CD4-positive, alpha-beta T cell treated with Interferon alpha-2 for 1 hour (primary cell): ENCODE data around the gene LRRC61.

Experiments
- DNase-seq, 2 donors: peaks; one replicate each; pipeline ENCODE4 v3.0.0-alpha.2; 2020 to 2022

Gene LRRC61

DNA sequence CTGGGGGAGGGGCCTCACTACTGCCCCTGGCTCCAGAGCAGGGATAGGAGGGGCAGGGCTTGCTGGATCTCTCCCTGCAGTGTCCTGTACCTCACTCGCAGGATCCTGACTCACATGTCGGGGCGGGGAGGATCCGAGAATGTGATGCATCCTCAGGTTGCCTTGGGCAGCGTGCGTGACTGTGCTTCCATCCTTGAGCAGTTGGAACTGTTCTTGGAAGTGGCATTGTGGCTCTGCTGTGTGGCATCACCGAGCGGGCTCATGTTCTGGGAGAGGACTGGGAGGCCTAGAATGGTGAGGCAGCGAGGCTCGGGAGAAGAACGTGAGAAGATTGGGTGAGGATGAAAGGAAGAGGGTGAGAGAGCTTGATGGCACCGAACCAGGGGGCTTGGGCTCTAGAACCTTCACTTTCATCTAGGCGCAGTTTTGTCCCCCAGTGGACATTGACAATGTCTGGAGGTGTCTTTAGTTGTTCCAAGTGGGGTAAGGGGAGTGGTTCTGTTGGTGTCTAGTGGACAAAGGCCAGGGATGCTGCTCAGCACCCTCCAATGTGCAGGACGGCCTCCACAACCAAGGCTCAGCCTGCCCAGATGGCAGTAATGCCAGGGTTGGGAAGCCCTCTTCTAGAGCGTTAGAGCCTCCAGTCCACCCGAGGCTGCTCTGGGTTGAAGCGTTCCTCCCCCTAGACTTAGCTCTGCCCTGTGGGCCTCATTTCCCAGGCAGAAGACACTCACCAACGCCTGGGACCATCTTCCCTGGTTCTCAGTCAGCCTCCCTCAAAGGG lies 9.9 kb downstream of the LRRC61 start:
- DNase-seq: no peak

DNA sequence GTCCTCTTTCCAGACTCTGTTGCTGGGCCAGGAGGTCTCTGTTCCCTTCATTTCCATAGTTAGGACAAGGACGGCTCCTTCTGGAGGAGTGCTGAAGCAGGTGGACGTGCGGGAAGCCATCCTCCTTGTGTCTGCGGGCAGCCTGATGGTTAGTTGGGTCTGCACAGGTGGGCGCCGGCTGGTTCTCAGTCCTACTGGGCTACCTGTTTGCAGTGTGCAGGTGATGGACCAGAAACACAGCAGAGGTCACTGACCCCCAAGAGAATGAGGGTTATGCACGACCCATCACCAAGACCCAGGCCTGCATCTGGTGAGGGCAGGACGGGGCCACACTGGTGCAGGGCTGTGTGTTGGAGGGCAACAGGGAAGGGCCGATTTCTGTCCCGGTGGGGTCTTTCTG lies 10.5 kb downstream of the LRRC61 start:
- no peak for DNase-seq

DNA sequence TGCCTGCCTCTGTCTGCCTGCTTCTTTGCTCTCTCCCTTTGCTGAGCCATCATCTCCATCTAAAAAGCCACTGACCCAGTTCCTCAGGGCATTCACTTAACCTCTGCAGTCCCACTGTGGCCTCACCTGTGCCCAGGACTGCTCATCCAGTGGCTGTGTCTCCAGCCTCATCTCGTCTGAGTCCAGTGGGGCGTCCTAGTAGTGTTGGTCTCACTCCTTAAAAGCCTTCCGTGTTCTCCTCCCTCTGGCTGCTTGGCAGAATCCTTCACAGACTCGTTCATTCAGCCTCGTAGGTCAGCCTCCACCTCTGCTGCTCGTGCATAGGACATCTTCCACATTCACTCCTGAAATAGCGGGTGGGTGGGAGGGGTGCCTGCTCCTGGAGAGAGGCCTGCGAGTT lies 11.0 kb downstream of the LRRC61 start:
- DNase-seq: no peak

DNA sequence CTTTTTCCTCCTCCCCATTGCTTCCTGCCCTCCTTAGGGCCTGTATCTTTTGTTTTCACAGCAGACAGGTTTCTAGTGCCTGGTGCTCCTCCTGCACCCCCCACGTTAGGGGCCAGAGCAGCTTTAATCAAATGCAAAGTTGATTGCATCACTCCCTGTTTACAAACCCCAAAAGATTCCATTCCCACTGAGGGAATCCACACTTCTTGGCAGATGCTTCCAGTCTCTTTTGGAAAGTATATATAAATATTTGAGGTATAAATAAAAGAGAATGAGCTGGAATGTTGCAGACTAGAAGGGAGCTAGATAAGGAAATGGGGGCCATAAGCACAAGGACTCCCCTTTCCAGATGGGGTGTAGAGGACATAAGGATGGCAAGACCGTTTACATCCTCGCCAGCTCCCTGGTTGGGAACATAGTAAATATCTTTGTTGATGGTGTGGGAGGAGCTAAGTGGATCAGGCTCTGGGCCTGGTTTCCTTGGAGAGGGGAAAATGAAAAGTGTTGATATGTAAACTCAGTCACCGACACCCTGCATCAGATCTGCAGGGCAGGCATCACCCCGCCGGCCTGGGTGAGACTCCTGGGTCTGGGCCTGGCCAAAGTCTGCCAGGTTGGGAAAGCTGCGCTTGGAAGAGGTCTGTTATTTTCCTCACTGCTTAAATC lies 12.1 kb downstream of the LRRC61 start:
- no peak for DNase-seq

DNA sequence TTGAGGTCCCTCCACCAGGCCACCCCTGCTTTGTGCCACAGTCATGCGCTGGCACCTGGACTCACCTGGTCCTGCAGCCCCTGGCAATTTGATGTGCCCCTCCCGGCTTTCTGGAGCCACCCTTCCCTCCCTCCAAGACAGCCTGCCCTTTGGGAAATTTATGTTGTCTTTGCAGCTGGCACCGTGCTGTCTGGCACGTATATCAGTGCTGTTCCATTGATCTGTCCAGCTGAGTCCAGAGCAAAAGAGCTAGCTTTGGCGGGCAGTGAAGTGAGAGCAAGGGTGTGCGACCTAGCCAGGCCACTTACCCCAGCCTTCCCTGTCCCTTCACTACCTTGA lies 12.6 kb downstream of the LRRC61 start:
- no peak for DNase-seq

DNA sequence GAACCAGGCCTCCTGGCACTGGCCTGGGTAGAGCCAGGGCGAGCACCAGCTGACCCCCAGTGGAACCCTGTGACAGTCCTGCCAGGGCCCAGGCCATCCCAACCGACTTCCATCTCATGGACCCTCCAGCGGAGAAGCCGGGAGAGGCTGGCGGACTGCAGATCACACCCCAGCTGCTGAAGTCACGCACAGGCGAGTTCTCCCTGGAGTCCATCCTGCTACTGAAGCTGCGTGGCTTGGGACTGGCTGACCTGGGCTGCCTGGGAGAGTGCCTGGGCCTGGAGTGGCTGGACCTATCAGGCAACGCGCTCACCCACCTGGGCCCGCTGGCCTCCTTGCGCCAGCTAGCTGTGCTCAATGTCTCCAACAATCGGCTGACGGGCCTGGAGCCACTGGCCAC lies 13.6 kb downstream of the LRRC61 start:
- DNase-seq: no peak

DNA sequence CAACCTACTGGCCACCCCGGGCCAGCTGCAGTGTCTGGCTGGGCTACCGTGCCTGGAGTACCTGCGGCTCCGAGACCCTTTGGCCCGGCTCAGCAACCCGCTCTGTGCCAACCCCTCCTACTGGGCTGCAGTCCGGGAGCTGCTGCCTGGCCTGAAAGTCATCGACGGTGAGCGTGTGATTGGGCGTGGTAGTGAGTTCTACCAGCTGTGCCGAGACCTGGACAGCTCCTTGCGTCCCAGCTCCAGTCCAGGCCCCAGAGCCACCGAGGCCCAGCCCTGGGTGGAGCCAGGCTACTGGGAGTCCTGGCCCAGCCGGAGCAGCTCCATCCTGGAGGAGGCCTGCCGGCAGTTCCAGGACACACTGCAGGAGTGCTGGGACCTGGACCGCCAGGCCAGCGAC lies 14.0 kb downstream of the LRRC61 start:
- no peak for DNase-seq

DNA sequence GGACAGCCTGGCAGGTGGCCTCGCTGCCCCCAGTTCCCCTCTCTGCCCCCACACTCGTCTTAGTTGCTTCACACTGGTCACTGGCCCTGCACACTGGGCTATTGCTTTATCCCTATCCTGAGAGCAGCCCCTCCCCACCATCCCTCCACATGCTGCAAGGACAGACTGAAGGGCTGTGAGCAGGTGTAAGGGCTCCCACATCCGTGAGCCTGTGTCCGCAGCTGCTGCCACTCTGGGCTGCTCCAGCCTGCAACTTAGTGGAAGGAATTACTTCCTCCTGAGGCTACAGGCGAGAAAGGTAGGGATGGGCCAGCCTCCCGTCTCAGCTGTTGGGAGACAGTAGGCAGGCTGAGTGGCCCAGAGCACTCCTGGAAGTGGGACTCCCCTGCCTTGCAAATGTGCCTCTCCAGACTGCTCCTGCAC lies 14.5 kb downstream of the LRRC61 start:
- DNase-seq: no peak

DNA sequence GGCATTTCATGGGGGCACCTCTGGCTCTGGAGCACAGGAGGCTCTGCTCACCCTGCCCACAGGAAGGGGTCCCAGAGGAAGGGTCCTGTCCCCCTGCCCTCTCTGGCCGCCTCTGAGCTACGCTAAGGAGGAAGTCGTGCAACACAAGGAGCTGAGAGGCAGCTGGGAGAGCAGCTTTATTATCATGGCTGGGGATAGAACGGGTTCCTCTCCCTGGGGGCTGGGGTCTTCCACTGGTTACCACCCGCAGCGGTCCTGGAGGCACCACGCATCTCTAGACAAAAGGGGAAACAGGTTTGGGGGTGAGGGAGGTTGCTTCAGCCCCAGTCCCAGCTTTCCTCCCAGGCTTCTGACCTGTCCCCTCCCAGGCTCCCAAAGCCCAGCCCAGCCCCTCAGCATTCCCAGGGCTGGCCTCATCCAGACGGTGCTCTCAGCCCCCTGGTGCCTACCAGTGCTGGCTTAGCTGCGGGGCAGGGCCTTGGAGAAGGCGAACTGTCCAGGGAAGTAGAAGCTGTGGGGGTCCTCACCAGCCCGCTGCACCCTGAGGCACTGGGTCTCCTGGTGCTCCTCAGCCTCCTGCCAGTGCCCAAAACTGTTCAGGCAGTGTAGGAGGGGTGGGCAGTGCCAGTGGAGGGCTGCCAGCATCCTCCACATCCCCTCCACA lies 15.1 kb downstream of the LRRC61 start:
- no peak for DNase-seq

DNA sequence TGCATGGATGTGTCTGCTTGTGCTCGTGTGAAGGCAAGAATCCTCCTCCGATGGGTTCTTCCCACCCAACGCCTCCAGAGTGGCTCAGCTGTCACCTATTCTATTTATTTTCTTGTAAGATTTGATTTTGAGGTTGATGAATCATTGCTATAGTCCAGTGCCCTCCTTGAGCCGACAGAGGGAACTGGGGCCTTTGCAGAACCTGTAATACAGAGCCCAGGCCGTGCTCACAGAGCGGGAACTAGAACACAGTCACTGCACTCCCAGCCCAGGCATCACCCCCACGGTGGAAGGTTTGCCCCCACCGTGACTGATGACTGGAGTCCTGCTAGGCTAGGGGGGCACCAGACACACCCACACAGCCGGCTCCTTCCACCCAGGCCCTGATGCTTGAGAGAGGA lies 16.3 kb downstream of the LRRC61 start:
- no peak for DNase-seq

DNA sequence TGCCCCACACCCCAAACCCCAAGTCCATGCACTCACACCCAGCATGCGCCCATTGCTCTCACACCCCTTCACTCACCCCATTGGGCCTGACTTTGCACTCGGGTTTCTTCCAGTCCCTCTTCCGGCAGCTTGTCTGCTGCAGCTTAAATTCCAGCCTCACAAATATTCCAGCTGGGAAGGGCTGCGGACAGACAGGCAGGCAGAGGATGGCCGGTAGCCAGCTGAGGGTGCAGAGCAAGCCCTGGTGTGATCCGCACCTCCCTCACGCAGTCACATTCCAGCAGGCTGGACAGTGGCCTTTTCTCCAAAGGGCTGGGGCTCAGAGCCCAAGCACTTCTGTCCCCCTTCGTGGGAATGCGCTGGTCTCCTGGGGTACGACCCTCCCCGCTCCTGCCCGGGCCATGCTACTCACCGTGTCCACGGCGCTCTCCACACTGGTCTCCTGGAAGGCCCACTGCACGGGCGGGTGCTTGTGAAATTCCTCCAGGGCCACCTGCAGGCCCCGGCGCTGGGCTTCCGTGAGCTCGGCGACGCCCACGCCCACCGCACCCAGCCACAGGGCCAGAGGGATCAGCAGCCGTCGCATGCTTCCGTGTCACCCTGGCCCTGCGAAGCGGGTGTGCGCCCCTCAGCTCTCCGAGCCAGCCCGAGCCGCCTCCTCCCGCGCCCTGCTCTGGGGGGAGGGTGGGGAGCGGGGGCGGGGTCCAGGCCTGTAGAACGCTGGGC lies 17.0 kb downstream of the LRRC61 start:
- no peak for DNase-seq

DNA sequence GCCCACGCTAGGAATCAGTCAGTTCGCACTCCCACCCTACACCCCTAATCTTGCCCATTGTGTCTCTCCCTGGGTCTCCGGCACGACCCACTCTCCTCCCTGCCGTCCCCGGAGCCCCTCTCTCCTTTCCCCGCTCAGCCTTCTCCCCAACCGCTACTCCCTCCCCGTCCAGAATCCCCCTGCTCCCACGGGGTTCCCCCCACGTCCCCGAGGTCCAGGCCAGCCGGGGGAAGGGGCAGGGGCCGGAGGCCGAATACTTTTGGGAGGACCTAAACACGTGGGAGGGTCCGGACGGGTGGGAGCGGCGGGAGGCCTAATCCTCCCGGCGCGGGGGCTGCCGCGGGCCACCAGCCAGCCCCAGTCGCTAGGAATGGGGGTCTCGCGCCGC lies 17.7 kb downstream of the LRRC61 start:
- no peak for DNase-seq

DNA sequence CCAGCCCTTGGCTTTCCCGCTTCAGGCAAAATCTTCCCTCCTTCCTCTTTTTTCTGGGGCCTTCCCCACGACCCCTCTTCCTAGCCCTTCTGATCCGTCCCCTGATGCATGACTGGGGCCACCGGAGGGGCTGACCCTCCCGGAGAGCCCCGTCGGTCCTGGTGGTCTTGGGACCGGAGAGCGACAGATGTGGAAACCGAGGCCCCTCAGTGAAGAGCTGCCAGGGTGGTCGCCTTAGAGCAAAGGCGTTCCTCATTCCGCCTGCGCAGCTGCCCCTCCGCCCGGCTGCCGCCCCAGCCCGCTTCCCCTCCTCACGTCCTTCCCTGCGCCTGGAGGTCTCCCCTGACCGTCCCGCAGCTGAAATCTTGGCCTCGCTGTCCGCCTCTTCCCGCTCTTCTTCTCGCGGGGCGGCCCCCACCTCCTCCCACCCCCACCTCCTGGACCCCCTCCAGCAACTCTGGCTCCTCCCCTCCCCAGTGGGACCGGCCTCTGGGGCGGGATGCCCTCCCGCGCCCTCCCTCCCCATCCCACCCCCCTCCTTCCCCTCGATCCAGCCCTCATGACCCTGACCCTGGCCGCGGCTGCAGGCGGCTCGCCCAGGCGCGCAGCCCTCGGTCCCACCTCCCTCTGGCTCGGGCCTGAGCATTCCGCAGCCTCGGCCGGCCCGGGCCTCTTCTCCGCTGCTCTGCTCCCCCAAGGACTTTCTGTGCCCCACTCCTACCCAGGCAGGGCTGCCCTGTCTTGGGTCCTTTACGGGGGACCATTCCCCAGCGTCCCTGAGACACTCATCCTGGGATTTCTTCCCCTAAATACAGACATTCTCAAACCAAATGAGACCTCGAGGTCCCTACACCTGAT lies 18.3 kb downstream of the LRRC61 start, which contains the start of gene RARRES2:
TSS of gene RARRES2 (minus strand) at position 367 of the 858 bp plus-strand sequence. CDS start 1,020 bp downstream, outside the sequence.
- DNase-seq: no peak

DNA sequence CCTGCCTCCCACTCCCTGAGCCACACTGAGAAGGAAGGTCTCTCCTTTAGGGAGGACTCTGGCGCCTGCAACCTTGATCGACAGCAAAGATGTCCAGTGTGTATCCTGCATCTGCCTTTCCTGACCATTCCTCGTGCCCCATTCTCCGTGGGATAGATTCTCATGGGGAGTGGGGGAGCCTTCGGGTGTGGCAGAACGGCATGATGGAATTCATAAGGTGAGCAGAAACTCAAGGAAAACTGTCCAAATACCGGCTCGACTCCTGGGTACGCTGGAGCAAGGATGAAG lies 18.9 kb downstream of the LRRC61 start:
- DNase-seq: no peak

DNA sequence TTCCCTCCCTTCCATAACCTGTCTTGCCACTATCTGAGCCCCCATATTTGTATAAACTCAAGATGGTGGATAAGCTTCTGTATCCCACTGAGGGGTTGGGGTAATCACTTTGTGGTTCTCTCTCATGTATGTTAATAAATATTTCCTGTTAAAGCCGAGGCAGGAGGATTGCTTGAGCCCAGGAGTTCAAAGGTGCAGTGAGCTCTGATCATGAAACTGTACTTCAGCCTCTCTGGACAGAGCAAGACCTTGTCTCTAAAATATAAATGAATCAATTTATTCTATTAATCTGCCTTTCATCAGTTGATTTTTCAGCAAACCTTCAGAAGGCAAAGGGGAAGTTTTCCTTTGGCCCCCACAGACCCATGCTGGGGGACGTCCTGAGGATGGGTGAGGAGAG lies 20.1 kb downstream of the LRRC61 start:
- no peak for DNase-seq

DNA sequence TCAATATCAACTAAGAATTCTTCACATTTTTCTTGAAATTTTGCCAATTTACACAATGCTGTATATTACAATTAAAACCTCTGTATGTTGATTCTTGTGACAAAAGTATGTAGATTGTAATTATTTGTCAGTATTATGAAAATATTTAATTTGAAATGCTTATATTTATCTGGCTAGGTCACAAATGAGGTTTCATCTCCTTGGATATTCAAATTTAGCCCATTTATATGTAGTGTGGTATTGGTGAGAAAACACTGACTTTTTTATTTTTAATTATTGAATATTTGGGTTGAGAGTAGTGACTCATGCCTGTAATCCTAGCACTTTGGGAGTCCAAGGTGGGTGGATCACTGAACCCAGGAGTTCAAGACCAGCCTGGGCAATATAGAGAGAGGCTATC lies 21.1 kb downstream of the LRRC61 start:
- DNase-seq: no peak

DNA sequence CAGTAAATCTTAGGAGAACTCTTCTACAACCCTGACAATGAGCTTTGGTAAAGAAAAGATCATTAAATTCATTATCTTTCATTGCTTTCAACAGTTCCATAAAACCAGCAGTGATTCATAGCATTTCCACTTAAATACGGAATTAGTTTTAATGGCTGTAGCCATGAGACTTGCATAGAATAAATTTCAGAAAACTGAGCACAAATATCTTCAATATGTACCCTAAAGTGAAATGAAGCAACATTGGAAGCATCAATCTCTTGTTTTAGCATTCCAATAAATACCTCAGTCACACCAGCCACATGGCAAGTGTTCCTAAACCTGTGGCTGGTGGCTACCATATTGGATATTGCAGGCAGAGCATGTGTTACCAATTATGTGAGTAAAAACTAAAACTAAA lies 21.9 kb downstream of the LRRC61 start:
- DNase-seq: no peak

DNA sequence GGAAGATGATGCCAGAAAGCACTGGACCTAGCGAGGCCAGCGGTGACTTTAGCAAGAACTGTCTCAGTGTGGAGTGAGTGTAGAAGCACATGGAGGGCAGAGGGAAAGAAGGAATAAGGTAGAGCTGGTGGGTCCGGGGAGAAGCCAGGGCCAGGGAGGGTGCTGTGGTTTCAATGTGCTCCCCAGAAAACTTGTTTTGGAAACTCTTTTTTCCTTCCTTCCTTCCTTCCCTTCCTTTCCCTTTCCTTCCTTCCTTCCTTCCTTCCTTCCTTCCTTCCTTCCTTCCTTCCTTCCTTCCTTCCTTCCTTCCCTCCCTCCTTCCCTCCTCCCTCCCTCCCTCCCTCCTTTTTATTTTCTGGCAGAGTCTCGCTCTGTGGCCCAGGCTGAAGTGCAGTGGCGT lies 23.8 kb downstream of the LRRC61 start:
- DNase-seq: no peak

DNA sequence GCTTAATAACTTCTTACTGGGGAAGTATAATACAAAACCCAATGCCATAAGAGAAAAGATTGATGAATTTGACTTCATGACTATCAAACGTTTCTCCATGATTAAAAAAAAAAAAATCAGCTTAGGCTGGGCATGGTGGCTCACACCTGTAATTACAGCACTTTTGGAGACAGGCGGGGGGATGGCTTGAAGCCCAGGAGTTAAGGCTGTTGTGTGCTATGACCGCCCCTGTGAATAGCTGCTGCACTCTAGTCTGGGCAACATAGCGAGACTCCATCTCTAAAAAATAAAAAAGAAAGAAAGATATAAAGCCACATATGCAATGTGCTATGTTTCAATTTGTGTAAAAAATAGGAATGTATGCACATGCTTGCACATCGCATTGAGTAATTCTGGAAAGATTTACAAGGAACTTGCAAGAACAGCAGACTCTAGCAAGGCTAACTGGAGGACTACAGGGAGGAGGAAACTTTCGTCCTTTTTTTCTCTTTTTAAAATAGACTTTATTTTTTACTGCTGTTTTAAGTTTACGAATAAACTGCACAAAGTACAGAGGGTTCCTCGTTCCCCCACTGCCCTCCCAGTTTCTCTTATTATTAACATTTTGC lies 28.5 kb downstream of the LRRC61 start:
- DNase-seq: no peak

DNA sequence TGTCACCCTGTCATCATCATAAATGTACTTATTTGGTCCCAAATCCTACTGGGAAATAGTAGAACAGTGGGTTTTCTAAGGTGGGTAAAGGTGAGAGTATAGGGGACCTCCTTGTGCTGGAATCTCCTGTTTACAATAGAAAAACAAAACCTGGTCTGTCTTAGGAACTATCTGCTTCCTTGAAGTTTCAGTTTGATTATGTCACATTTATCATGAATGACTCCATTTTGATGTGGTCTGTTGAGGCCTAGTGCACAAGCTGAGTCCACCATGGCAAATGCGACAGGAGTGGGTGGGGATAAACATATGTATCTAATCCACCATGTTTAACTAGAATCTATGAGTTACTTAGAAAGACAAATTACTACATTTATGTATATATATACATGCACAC lies 32.5 kb downstream of the LRRC61 start:
- DNase-seq: no peak

DNA sequence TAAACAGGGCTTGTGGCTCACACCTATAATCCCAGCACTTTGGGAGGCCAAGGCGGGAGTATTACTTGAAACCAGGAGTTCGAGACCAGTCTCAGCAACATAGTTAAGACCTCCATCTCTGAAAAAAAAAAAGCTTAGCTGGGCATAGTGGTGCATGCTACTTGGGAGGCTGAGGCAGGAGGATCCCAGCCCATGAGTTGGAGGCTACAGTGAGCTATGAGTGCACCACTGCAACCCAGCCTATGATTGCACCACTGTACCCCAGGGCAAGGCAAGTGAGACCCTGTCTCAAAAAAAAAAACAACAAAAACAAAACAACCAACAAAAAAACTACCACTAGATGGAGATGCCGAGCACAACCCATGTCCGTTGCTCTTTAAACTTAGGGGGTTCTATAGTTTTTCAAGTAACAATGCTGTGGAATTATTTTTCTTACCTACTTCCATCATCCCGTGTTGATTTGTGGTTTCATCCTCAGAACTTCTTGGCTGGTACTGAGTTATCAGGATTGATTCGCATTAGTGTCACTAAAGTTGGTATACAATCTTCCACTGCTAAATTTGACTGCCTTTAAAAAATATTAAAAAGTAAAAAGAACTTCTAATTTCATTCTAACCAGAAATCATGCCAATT lies 33.2 kb downstream of the LRRC61 start:
- peak; percentile 19 to 64 for DNase-seq

DNA sequence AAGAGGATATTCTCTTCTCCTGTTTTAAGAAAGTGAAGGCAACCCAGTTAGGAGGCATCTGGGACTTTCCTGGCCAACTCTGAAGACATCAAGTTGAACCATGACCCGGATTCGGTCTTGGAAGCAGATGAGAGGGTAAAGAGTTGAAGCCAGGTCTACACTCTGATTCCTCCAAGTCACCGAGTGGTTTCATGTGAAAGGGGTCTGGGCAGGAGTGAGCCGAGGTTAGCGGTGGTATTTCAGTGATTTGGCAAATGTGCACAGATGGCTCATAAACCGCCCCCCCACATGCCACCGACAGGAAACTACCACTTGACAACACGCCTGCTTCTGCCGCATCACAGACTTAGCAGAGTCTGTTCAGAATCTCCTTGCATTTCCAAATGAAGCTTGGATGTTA lies 34.1 kb downstream of the LRRC61 start:
- peak; percentile 54 to 79 for DNase-seq
